Raji (cell line): ENCODE measurements around the gene SETDB2.

ENCODE experiments used
- POLR2A ChIP-seq: IDR thresholded peaks from 2 replicates; pipeline ENCODE4 v1.6.1; 2011; ENCODE audit warnings: low read depth, low read length, control low read depth; ENCODE audit not compliant: insufficient read depth

The SETDB2 gene

GRCh38 chr13:49443704-49444523 is at the start of gene SETDB2, which contains the start of gene CAB39L:
Gene SETDB2, plus strand, starts transcription at chr13:49444274. Its CDS starts 7,620 bp downstream, at chr13:49451894.
Gene CAB39L, minus strand, starts transcription at chr13:49444064. Its CDS starts 61,154 bp downstream, at chr13:49382910.
- TF ChIP-seq POLR2A = peak; percentile 94

GRCh38 chr13:49395451-49395865 is 48.6 kb upstream of the SETDB2 start:
- TF ChIP-seq POLR2A = no peak

- no peak for TF ChIP-seq POLR2A
Measured at GRCh38 chr13:49395878-49396380, 48.1 kb upstream of the SETDB2 start.

- TF ChIP-seq POLR2A = no peak
Measured at GRCh38 chr13:49399801-49400472, 44.1 kb upstream of the SETDB2 start.

GRCh38 chr13:49400755-49401659 is 43.1 kb upstream of the SETDB2 start:
- peak; percentile 87 for TF ChIP-seq POLR2A

- TF ChIP-seq POLR2A = no peak
Measured at GRCh38 chr13:49403996-49404702, 39.9 kb upstream of the SETDB2 start.

GRCh38 chr13:49404703-49405020 is 39.4 kb upstream of the SETDB2 start:
- TF ChIP-seq POLR2A = no peak

- no peak for TF ChIP-seq POLR2A
Measured at GRCh38 chr13:49407068-49407467, 37.0 kb upstream of the SETDB2 start.

- no peak for TF ChIP-seq POLR2A
Measured at GRCh38 chr13:49407936-49408335, 36.1 kb upstream of the SETDB2 start.

GRCh38 chr13:49409008-49409407 is 35.1 kb upstream of the SETDB2 start:
- no peak for TF ChIP-seq POLR2A

- TF ChIP-seq POLR2A = no peak
Measured at GRCh38 chr13:49410006-49410405, 34.1 kb upstream of the SETDB2 start.

GRCh38 chr13:49410477-49410876 is 33.6 kb upstream of the SETDB2 start:
- no peak for TF ChIP-seq POLR2A

GRCh38 chr13:49411353-49411752 is 32.7 kb upstream of the SETDB2 start:
- TF ChIP-seq POLR2A = no peak

GRCh38 chr13:49412749-49413148 is 31.3 kb upstream of the SETDB2 start:
- TF ChIP-seq POLR2A = no peak
